NCI-H1694 (cell line): Measurements from ENCODE around the gene PDK2.
A peak's percentile ranks its signal among the peaks of the same experiment; 100 is the strongest.

ENCODE experiments used
- DNase-seq: peaks from one replicate; lab custom pipeline; 2025; lab: John Stamatoyannopoulos, UW

Gene PDK2

GRCh38 chr17:50117202-50118051, 22.3 kb downstream of the PDK2 start:
- DNase-seq: no peak

- DNase-seq: no peak
Measured at GRCh38 chr17:50118076-50118827, 23.1 kb downstream of the PDK2 start.

- DNase-seq: no peak
Measured at GRCh38 chr17:50118828-50119218, 23.7 kb downstream of the PDK2 start.

GRCh38 chr17:50120475-50121253, 25.5 kb downstream of the PDK2 start:
- no peak for DNase-seq

GRCh38 chr17:50122945-50123344, 27.8 kb downstream of the PDK2 start:
- no peak for DNase-seq

- no peak for DNase-seq
Measured at GRCh38 chr17:50123649-50124349, 28.6 kb downstream of the PDK2 start.

GRCh38 chr17:50125420-50125997, 30.4 kb downstream of the PDK2 start:
- DNase-seq: peak; percentile 20

- no peak for DNase-seq
Measured at GRCh38 chr17:50127697-50128361, 32.7 kb downstream of the PDK2 start.

GRCh38 chr17:50128441-50129352, 33.5 kb downstream of the PDK2 start:
- peak; percentile 33 for DNase-seq

GRCh38 chr17:50129353-50129727, 34.2 kb downstream of the PDK2 start:
- no peak for DNase-seq

GRCh38 chr17:50129728-50130558, 34.8 kb downstream of the PDK2 start, which contains the start of gene SAMD14:
TSS of gene SAMD14 (minus strand) at chr17:50130160. CDS start at chr17:50124959, 5,201 bp downstream.
- DNase-seq: peak; percentile 30

GRCh38 chr17:50130559-50131305, 35.6 kb downstream of the PDK2 start:
- no peak for DNase-seq

- no peak for DNase-seq
Measured at GRCh38 chr17:50132104-50132794, 37.1 kb downstream of the PDK2 start.

GRCh38 chr17:50133028-50133768, 38.0 kb downstream of the PDK2 start:
- no peak for DNase-seq

GRCh38 chr17:50133769-50134099, 38.6 kb downstream of the PDK2 start:
- no peak for DNase-seq

- no peak for DNase-seq
Measured at GRCh38 chr17:50134206-50135110, 39.3 kb downstream of the PDK2 start.
